ENCODE measurements around the gene RTL5. TPM values are rescaled to one million over a fixed set of nuclear protein-coding genes. Genes with fewer than 3 reads are reported as not detected.
"Not testable (repeated sequence)": the region's sequence is repeated elsewhere in the genome, so short reads cannot be mapped to it uniquely, and the experiment has no call there.

The RTL5 gene
- 0.07 and 0.10 TPM in 2 replicates for total RNA-seq

DNA sequence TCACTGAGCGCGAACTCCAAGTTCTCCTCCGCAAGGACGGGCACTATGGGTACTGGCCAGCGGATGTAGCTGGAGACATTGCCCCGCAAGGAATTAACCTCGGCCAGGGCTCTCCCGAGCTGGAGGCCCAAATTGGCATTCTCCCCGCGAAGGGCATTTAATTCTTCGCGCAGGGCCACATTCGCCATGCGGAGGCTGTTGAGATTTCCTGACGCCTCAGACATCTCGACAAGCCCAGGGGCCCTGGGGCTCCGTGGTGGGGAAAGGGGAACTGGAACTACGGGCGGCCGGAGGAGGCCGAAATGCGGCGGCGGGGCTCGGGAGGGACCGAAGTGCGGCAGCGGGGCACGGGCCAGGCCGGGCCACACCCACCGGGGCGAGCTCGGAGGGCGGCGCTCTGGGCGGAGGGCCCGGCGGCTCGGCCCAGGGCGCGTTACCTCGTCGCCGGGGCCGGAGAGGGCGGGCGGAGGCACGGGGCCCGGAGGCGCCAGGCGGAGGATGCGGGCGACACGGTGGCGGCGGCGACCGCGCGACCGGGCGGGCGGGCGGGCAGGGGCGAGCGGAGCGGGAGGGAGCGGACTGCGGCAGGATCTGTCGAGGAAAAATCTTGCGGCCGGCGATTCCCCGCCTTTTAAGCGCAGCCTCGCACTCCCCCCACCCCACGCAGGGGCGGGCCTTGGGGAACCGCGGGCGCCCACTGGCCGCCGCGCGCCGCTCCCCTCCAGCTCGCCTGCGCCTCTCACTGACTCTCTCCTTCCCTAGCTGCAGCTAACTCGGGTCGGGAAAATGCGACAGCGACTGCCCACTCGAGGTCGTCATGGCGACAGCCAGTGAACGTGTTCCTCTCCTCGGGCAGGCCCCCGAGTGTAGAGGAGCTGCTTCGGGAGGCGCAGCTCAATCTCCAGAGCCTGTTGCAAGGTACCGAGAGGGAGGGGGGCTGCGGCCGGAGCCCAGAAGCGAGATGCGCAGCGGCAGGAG, at the start of gene RTL5:
Gene RTL5, minus strand, starts transcription at position 599 of the 978 bp plus-strand sequence.
- intact Hi-C loops (cut with micrococcal nuclease): no loop called here

DNA sequence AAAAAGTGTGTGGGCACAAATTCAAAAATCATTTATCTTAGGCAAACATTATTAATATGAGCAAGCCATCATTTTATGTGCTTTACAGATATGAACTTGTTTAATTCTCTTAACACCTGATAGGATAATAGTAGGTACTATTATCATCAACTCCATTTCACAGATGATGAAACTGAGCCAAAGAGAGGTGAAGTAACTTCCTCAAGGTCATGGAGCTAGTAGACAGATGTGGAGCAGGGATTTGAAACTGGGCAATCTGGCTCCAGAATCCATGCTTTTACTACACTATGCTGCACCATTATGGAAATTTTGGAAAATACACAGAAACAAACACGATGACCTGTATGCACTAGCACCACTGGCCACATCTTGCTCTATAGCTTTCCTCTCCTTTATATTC, 48.8 kb upstream of the RTL5 start:
- intact Hi-C loops (cut with micrococcal nuclease): loop anchor here (2.0 to 5.0 kb wide), 2 partner anchors 38 to 162 kb away; no protein-coding TSS in a partner anchor

DNA sequence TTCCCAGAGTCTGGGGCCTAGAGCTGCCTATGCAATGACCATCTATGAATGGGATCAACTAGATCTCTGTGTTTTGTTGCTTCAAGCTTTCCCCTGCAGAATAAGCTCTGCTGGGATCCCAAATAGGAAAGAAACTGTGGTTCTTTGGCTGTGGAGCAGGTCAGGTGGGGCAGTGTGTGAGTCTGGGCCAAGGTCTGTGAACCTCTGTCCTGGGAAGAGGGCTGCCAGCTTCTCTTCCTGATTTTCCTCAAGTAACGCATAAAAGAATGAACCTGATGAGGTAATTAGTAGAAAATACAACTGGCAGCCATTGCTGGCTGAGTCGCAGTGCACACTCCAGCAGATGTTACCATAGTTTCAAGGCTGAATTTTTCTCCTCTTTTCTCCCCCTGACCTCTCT, 45.3 kb upstream of the RTL5 start:
- intact Hi-C loops (cut with micrococcal nuclease): no loop called here

DNA sequence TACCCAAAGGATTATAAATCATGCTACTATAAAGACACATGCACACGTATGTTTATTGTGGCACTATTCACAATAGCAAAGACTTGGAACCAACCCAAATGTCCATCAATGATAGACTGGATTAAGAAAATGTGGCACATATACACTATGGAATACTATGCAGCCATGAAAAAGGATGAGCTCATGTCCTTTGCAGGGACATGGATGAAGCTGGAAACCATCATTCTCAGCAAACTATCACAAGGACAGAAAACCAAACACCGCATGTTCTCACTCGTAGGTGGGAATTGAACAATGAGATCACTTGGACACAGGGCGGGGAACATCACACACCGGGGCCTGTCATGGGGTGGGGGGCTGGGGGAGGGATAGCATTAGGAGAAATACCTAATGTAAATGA, 44.6 kb upstream of the RTL5 start:
- intact Hi-C loops (cut with micrococcal nuclease): not testable (repeated sequence)

DNA sequence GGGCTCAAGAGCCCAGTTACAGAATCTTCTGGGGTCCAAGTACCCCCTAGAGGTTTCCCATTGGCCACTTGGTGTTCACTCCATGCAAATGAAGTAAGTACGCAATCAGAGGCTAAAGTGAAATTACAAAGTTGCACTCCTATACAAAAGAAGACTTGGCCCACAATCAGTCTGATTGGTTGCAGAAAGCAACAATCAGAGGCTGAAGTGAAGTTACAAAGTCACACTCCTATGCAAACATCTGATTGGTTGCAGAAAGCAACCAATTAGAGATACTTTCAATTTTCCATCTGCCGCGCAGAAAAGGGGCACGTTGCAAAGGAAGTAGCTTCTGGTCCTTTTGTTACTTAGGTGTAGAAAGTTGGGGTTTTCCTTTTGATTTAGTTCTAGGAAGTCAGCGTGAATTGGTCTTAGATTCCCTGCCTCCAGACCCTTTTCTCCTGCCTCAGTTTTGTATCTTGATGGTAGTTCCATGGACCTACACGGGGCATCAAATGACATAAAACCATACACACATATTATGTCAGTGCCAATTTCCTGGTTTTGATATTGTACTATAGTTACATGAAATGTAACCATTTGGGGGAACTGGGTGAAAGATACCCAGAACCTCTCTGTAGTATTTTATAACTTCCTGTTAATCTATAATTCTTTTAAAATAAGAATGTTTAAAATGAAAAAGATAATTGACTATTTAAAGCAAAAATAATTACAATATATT, 37.5 kb upstream of the RTL5 start:
- intact Hi-C loops (cut with micrococcal nuclease): loop anchor here (1.0 to 2.0 kb wide), 5 partner anchors 12 to 108 kb away; partner anchors contain the start of genes ERCC6L, PIN4 and RPS4X

DNA sequence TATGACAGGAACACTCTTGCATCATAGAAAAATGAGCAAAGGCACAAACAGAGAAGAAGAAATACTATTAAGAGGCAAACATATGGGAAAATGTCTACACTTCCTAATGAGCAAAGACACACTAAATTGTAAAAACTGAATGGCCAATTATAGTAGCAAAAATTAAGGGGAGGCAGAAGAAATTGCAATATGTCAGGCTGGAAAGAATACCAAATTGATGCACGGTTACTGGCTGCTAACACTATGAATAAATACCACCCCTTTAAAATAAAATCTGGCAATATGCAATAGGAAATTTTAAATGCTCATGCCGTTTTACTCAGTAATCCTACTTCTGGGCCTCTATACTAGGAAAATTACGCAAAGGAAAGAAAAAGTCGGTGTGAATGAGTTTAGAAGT, 33.8 kb upstream of the RTL5 start:
- intact Hi-C loops (cut with micrococcal nuclease): no loop called here

DNA sequence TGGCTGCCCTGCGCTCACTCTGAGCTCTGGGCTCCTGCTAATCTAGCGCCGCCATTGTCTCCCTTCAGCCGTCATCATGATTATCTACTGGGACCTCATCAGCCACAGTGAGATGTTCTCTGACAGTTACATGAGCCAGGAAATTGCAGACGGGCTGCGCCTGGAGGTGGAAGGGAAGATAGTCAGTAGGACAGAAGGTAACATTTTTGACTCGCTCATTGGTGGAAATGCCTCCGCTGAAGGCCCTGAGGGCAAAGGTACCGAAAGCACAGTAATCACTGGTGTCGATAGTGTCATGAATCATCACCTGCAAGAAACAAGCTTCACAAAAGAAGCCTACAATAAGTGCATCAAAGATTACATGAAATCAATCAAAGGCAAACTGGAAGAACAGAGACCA, 28.1 kb upstream of the RTL5 start:
- intact Hi-C loops (cut with micrococcal nuclease): no loop called here

DNA sequence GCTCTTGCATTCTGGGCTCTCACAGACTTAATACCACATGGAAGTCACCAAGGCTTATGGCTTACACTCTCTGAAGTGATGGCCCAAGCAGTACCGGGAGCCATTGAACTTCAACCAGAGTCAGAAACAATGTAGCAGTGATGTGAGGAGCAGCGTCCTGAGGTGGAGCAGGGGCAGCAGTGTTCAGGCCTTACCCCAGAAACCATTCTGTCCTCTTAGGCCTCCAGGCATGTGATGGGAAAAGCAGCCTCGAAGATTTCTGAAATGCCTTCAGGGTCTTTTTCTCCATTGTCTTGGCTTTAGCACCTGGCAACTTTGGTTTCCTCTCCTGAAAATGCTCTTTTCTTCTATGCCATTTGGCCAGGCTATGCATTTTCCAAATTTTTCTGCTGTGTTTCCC, 27.1 kb upstream of the RTL5 start:
- intact Hi-C loops (cut with micrococcal nuclease): no loop called here

DNA sequence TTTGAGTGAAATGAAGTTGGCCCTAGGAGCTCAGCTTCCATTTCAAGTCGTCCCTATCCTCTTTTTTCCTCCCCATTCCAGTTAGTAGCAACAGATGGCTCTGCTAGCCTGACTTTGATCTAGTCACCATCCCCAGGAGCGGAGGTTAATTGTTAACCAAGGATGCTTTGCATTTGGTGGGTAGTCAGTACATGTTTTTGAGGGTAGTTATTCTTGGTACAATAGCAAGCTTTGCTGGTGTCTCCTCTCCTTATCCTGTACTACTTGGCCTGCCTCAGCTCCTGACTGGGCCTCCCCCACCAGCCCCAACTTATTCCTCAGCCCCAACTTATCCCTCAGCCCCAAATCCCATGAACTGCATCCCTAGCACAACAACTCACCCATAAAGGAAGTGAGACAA, 14.8 kb upstream of the RTL5 start:
- intact Hi-C loops (cut with micrococcal nuclease): no loop called here

DNA sequence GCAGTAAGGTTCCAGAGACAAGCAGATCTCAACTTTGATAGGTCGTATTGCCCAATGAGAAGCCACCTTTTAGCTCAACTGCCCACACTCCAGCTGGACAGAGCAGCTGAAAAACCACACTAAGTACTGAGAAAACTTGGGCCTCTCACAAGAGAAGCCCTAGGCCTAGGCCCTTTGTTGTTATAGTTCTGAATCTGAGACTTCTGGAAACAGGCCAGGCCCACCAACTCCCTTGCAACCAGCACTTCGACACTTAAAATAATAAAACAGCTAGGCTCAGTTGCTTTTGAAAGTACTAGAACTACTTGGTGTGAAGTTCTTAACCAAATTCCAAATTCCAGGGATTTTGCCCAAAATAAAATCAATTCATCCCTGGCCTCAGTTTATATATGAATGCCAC, 13.5 kb upstream of the RTL5 start:
- intact Hi-C loops (cut with micrococcal nuclease): no loop called here

DNA sequence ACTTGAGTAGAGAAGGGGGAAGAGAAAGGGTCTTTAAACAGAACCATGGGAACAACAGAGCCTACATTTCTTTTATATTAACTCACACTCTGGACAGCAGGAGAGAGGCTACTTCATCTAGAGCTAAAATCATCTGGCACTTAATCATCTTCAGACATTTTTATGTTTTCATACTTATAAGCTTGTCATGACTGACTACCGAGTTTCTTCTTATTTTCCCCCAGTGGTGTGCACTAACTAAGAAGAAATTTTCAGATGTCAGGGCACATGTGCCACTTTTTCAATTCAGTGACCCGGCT, 11.8 kb upstream of the RTL5 start:
- intact Hi-C loops (cut with micrococcal nuclease): loop anchor here (5.0 kb wide), 1 partner anchor 39 kb away; the partner anchor contains the start of gene PIN4

DNA sequence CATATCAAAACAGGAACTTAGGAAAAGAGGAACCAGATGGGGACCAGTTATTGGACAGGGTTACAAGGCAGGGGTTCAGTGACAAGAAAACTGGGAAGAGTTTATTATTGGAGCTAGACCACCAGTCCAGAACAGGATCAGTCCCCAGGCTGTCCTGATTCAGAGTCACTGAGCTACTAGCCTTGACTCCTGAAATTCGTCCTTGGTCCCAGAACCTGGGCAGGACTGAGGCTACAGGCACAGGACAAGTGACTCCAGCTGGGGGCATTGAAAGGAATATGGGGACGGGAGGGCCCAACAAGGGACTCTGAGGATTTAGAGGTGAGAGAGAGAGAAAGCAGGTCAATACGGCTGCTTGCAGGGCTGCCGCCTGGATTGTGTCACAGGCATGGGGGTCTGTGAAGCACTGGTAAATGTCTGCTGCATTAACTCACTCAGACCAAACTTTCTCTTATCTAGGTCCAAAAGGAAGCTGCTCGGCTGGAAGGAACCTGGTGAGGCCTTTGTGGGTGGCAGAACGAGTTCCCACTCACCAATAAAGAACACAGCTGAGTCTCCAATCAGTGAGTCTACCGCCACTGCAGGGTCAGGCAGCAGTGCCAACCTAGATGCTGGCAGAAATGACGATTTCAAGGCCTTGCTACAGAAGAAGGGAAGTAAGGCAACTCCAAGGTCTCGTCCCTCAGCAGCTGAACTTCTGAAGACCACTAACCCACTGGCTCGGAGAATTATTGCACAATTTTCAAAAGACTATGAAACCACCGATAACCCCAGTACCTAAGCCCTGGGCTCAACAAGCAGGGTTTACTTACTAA, 11.3 kb upstream of the RTL5 start:
- intact Hi-C loops (cut with micrococcal nuclease): loop anchor here (5.0 kb wide), 1 partner anchor 39 kb away; the partner anchor contains the start of gene PIN4

DNA sequence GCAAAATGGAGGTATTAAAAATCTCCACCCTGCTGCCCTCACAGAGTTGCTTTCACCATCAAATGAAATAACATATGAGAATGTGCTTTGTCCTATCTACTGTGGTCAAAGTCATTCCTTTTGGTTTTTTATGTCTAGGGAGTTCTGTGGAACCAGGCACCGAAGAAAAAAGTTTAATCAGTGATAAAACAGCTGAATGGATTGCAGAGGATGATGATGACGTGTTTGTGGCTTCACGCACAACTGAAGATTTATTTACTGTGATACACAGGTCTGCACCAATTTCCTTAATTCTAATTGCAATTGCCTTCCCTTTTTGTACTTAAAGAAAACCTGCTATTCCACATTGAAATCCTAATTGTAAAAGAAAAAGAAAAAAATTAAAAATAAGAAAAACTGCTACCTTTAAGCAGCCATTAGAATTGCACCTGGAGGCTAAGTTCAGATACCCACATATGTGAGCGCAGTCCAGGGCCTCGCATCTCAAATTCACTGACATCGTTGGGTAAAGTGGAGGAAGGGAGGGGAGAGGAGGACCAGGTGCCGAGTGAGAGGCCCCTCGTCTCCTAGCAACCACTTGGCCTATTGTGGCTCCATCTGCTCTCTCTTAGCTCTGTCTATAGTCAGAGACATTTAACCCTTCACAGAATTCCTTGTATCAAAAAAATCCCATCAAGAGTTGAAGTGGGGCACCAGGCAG, 10.5 kb upstream of the RTL5 start:
- intact Hi-C loops (cut with micrococcal nuclease): loop anchor here (5.0 kb wide), 1 partner anchor 40 kb away; the partner anchor contains the start of gene PIN4

DNA sequence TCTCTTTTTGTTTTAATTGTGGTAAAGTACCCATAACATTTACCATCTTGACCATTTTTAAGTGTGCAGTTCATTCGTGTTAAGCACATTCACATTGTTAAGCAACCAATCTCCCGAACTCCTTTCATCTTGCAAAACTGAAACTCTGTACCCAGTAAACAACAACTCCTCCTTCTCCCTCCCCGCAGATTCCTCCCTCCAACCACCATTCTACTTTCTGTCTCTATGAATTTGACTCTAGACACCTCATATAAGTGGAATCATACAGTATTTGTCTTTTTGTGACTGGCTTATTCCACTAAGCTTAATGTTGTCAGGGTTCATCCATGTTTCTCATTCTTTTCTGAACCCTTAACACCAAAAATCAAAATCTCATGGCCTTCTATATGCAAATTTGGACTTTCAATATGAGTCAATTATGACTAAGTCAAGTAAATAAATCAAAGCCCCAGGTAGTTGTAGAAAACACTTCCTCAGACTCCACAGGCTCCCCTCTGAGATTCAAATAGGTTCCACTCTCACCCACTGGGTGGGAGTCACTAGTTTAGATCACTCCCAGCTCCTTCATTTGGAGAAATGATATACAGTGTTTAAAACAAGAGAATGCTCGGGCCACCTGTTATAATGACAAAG, 9.8 kb upstream of the RTL5 start:
- intact Hi-C loops (cut with micrococcal nuclease): loop anchor here (1.0 to 5.0 kb wide), 3 partner anchors 28 to 41 kb away; partner anchors contain the start of gene PIN4

DNA sequence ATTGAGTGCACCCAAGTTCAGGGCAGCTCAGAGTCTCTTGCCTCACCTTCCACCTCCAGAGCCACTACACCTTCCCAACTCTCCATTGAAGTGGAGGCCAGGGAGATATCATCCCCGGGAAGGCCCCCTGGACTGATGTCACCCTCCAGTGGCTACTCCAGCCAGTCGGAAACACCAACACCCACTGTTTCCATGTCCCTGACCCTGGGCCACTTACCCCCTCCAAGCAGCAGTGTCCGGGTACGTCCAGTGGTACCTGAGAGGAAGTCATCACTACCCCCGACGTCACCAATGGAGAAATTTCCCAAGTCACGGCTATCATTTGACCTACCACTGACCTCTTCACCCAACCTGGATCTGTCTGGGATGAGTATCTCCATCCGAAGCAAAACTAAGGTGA, 7.8 kb upstream of the RTL5 start:
- intact Hi-C loops (cut with micrococcal nuclease): no loop called here

DNA sequence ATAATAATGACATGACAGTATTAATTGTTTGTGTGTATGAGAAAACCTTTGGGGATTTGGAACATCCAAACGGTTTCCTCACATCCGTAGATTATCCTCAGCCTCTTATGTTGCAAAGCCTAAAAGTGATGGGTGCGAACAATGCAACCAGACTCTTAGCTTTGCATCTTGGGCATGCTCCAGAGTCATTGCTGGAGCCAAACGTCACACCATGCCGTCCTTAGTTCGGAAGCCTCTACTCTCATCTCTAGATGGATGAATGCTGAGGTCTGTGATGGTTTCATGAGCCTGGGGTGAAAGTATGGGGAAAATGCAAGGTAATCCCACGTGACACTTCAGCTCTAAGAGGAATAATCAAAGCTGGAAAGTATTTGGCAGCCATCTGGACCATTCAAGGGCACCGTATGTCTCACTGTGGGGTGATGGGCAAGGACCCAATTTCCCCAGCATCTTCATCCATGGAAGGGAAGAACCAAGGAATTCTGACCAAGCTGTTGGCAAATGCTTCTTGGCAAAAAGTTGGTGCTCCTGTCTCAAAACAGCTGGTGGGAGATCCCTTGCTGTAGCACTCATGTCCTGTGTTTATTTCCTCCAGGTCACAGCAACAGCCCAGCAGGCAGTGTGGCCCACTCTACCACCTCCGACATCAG, 6.3 kb upstream of the RTL5 start:
- intact Hi-C loops (cut with micrococcal nuclease): no loop called here

DNA sequence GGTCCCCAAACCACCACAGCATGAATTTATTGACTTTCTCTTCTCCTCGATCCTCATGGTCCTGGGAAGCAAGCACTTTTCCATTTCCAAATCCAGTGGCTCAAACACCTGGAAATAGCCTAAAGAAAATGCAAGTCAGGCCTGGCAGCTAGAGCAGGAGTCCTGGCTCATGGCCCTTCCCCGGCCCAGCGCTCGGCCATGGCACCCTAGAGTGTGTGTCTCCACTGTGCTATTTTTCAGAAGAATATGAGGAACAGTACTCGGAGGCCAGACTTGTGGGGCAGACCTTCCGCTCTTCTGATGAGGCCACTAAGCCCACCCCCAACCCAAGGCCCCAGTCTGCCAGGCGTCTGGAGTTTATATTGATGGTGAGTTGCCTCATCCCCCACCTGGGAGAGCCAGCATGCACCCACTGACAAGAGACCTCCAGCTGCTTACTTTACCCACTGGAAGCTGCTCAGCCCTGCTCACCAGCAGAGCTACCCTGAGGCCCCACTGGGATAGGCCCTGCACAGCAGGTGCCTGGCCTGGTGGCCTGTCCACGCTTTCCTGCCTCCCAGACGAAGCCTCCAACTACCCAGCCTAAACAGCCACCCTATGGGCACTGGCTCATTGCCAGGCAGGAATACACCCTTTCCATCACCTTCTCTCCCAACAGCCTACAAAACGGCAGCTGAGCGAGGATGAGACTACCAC, 2.3 kb upstream of the RTL5 start:
- intact Hi-C loops (cut with micrococcal nuclease): no loop called here

DNA sequence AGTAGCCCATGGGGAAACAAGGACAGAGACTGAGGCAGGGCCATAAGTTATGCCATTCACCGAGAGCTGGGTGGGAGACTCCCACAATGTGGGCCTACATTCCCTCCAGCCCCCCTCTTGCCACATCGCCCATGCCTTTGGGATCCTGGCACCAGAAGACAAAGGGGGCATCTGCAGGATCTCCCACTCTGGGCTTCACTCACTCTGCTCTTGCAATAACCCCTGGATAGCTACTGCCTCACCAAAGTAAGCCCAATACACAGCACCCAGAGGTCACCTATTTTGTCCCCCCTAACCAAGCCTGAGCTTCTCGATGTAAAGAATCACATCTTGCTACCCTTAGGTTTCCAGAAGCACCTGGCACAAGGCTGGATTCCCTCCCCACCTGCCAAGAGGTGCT, 741 bp upstream of the RTL5 start:
- intact Hi-C loops (cut with micrococcal nuclease): no loop called here

DNA sequence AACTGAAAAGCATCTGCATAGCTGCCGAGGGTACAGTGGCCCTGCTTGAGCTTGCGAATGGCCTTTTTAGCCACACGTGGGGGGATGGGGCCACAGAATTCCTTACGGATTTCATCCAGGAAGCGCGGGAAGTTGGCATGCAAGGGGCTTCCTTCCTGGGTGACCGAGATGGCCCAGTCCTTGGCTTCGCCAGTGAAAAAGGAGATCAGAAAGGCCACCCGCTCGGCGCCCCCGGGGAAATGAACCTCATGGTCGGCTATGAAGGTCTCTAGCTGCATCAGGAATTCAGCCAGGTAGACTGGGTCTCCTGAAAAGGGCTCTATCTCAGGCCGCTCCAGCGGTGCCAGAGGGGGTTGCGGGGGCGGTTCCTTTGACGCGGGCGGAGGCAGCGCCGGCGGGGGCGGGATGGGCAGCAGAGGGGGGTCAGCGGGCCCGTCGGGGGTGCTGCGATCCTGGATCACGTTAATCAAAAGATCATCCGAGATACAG, 909 bp downstream of the RTL5 start:
- intact Hi-C loops (cut with micrococcal nuclease): no loop called here
